HepG2 (cell line): Measurements from ENCODE around the gene ZDHHC18. TPM values are rescaled to one million over a fixed set of nuclear protein-coding genes. Genes with fewer than 3 reads are reported as not detected.

Experiments used
- ATAC-seq: fragments of 200-7000 bp; cut with Tn5 transposase; 3 replicates; pipeline ENCODE4 v1.9.1; 2020; ENCODE audit warnings: mild to moderate bottlenecking, moderate library complexity
- BruUV-seq: library from RNA; stranded (reverse); fragments of 400-500 nt; replicated peaks from 2 replicates; lab custom pipeline; 2021; lab: Mats Ljungman, UMichigan
- CTCF ChIA-PET: fragments of 300-600 bp; formaldehyde crosslinking; extraction: SDS; loops from one replicate; lab custom pipeline; 2021; ENCODE audit warnings: low total read pairs, inconsistent platforms, low intra/inter-chr PET ratio; lab: Yijun Ruan, JAX
- POLR2A ChIA-PET: fragments of 350-600 bp; sonication (Branson Sonifier 250); formaldehyde crosslinking; loops from one replicate; lab custom pipeline; 2020; ENCODE audit warnings: antibody characterized with exemption, inconsistent platforms; lab: Yijun Ruan, JAX
- DNase-seq: peaks from one replicate; pipeline ENCODE4 v3.0.0-alpha.2; 2015; ENCODE audit warnings: low spot score
- FAIRE-seq: peaks from 3 replicates; lab custom pipeline; 2011; peaks lifted over from hg19 to GRCh38; lab: Jason Lieb, UNC
- H2AFZ ChIP-seq: one replicate; pipeline ENCODE4 v1.6.1; 2011; ENCODE audit warnings: low read length, inconsistent platforms
- H3K27ac ChIP-seq: fragments of 300-600 bp; 3 replicates; pipeline ENCODE4 v1.8.0; 2011; ENCODE audit warnings: mixed run types, mild to moderate bottlenecking, mixed read lengths, low read length, inconsistent platforms; ENCODE audit not compliant: insufficient read depth; ENCODE audit errors: extremely low read length
- H3K27me3 ChIP-seq, 2 experiments: fragments of 200-600 bp in 1 of 2; 2 replicates in 1 of 2; 3 replicates in 1 of 2; pipeline versions ENCODE4 v1.6.0 to v1.8.0; 2011; ENCODE audit warnings: low read length in 2 of 2, mild to moderate bottlenecking in 2 of 2, moderate library complexity in 2 of 2, inconsistent platforms in 1 of 2; ENCODE audit not compliant: insufficient read depth in 2 of 2, control insufficient read depth in 1 of 2
- H3K36me3 ChIP-seq, 2 experiments: fragments of 200-600 bp in 1 of 2; replicated peaks in 1 of 2; 2 replicates in 1 of 2; 3 replicates in 1 of 2; pipeline versions ENCODE4 v1.5.1 to v1.8.0; 2011; ENCODE audit warnings: low read length in 2 of 2, inconsistent platforms in 1 of 2; ENCODE audit not compliant: insufficient read depth in 2 of 2, control insufficient read depth in 1 of 2
- H3K4me1 ChIP-seq: 2 replicates; pipeline ENCODE4 v1.5.1; 2012; ENCODE audit warnings: low read length, inconsistent platforms; ENCODE audit not compliant: insufficient read depth
- H3K4me2 ChIP-seq: 2 replicates; pipeline ENCODE4 v1.6.0; 2011; ENCODE audit warnings: low read depth, low read length, inconsistent platforms
- H3K4me3 ChIP-seq, 3 experiments: fragments of 200-600 bp in 1 of 3; sonication (generic), shearing (Covaris generic) in 1 of 3; replicated peaks in 1 of 3; 2 replicates each; pipeline ENCODE4 v1.5.1; 2011 to 2016; ENCODE audit warnings: low read length in 3 of 3, inconsistent platforms in 2 of 3, low read depth in 2 of 3, mild to moderate bottlenecking in 2 of 3, control low read depth in 1 of 3, mixed read lengths in 1 of 3; ENCODE audit not compliant: insufficient read depth in 1 of 3
- H3K79me2 ChIP-seq: one replicate; pipeline ENCODE4 v1.6.1; 2011; ENCODE audit warnings: low read length, inconsistent platforms; ENCODE audit not compliant: insufficient read depth
- H3K9ac ChIP-seq: 2 replicates; pipeline ENCODE4 v1.6.0; 2011; ENCODE audit warnings: mild to moderate bottlenecking, low read depth, low read length, inconsistent platforms; ENCODE audit not compliant: insufficient read depth
- H3K9me3 ChIP-seq: 2 replicates; pipeline ENCODE4 v1.5.1; 2012; ENCODE audit warnings: mild to moderate bottlenecking, low read length
- H4K20me1 ChIP-seq: 2 replicates; pipeline ENCODE4 v1.6.0; 2011; ENCODE audit warnings: inconsistent platforms, mild to moderate bottlenecking, low read length, moderate library complexity; ENCODE audit not compliant: insufficient read depth
- FOXA3 ChIP-seq: IDR thresholded peaks from 2 replicates; pipeline ENCODE4 v1.6.1; 2016; ENCODE audit warnings: missing genetic modification reagents, missing compliant biosample characterization
- HNRNPLL ChIP-seq: fragments of 200-400 bp; formaldehyde crosslinking; IDR thresholded peaks from 2 replicates; pipeline ENCODE4 v1.6.1; 2017; ENCODE audit warnings: mild to moderate bottlenecking, low read depth, low read length; ENCODE audit not compliant: poor library complexity, severe bottlenecking
- NAIF1 ChIP-seq: sonication (generic); formaldehyde crosslinking; IDR thresholded peaks from 2 replicates; pipeline ENCODE4 v1.5.0; 2020; ENCODE audit warnings: mild to moderate bottlenecking, missing genetic modification reagents, borderline replicate concordance
- SIN3B ChIP-seq: fragments of 150-350 bp; IDR thresholded peaks from 2 replicates; pipeline ENCODE4 v1.6.1; 2014; ENCODE audit warnings: low read length
- TCF12 ChIP-seq, 2 experiments: fragments of 450-650 bp in 1 of 2; sonication (generic) in 1 of 2; formaldehyde crosslinking in 1 of 2; IDR thresholded peaks; 2 replicates each; pipeline versions ENCODE4 v1.6.1 to v1.8.0; 2017 to 2022; ENCODE audit warnings: antibody characterized with exemption in 1 of 2, mild to moderate bottlenecking in 1 of 2, missing genetic modification reagents in 1 of 2, moderate library complexity in 1 of 2
- ZNF282 ChIP-seq: fragments of 450-650 bp; IDR thresholded peaks from 2 replicates; pipeline ENCODE4 v1.6.1; 2018; ENCODE audit not compliant: partially characterized antibody
- ZNF709 ChIP-seq: sonication (generic); formaldehyde crosslinking; IDR thresholded peaks from 2 replicates; pipeline ENCODE4 v1.5.0; 2020; ENCODE audit warnings: mild to moderate bottlenecking, missing genetic modification reagents
- WGBS: methylation state at CpG from one replicate; pipeline ENCODE4 v1.1.6; 2017; ENCODE audit warnings: low lambda C conversion rate; 5-methylcytosine and 5-hydroxymethylcytosine counted together
- in situ Hi-C: cut with HindIII; loops from 2 replicates; pipeline ENCODE4 v1.10.0; 2017; ENCODE audit warnings: low pct_unique_long_range_greater_than_20kb; ENCODE audit not compliant: extremely low pct_ligation_motif_present
- intact Hi-C: fragments of 100-400 bp; cut with micrococcal nuclease; formaldehyde crosslinking; loops from one replicate; pipeline ENCODE4 v1.10.0; 2022; ENCODE audit not compliant: unreplicated experiment
- polyA plus RNA-seq, 8 experiments: library from polyadenylated mRNA; depleted of rRNA in 3 of 8; stranded (reverse) in 7 of 8; unstranded in 1 of 8; fragments of >200 nt; fragmentation: Illumina TruSeq in 4 of 8; extraction: Trizol in 4 of 8; gene quantifications; 2 replicates each; pipeline versions ENCODE4 v1.2.1 to v1.2.3, GENCODE V29; 2011 to 2016; ENCODE audit warnings: low read depth in 4 of 8, missing spikeins in 1 of 8, mixed read lengths in 1 of 8; ENCODE audit not compliant: insufficient read depth in 1 of 8
- total RNA-seq, 5 experiments: library from RNA; depleted of rRNA; stranded (reverse); fragments of >200 nt; fragmentation: Illumina TruSeq; extraction: Trizol; gene quantifications; 2 replicates each; pipeline ENCODE4 v1.2.3, GENCODE V29; 2016; ENCODE audit warnings: low read depth in 1 of 5

ZDHHC18 gene
- total and polyA plus RNA-seq, 2 of the 13 experiments (the other 11 are each of a cell fraction or from before 2014, with no cell fraction given), result 13.2 to 35.3 TPM

DNA sequence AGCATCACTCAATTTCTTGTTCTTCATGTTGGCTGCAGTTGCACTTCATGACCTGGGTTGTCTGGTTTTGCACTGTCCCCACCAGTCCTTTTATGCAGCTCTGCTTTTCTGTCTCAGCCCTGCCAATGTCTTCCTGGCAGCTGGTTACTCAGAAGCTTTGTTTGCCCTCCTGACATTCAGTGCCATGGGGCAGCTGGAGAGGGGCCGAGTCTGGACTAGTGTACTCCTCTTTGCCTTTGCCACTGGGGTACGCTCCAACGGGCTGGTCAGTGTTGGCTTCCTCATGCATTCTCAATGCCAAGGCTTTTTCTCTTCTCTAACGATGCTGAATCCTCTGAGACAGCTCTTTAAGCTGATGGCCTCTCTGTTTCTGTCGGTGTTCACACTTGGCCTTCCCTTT, 32.1 kb upstream of the ZDHHC18 start (continued):
- TF ChIP-seq HNRNPLL, result no peak
- no peak for TF ChIP-seq NAIF1
- no peak for TF ChIP-seq FOXA3 (CRISPR knock-in tag)
- TF ChIP-seq, all 625 proteins: peak for 0

DNA sequence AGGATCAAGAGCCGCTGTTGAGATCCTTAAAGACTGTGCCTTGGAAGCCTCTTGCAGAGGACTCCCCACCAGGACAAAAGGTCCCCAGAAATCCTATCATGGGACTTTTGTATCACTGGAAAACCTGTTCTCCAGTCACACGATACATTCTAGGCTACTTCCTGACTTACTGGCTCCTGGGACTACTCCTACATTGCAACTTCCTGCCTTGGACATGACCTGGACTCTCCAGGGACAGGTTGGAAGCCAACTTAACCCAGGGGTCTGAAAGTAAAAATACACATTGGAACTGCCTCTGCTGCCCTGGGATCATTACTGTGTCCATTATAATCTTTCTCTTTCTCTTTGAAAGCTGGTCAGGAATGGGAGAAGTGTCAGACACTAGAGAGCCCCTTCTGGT, 28.9 kb upstream of the ZDHHC18 start:
- WGBS, result 100% methylated on average over 2 of the region's 2 CpGs
- Histone ChIP-seq H3K4me1 (peaks cover 14% of the 10 kb centered on the region; the same call in 1 of the 2 replicates), H4K20me1 (no peaks in the 10 kb centered on the region), H3K4me3 (no peak overlapping the region), H3K79me2 (no peaks in the 10 kb centered on the region), H3K27ac (no peak overlapping the region), H3K9ac (no peak overlapping the region), H3K4me2 (no peak overlapping the region), H3K27me3 (no peaks in the 10 kb centered on the region), H2AFZ (no peak overlapping the region), H3K9me3 (no peaks in the 10 kb centered on the region), H3K36me3 (peaks cover 0 to 19% of the 10 kb centered on the region in 2 experiments; a peak in 3 of 5 replicates)
- ChIA-PET CTCF (no interaction called here), POLR2A (no interaction called here)
- ATAC-seq, result no peak
- no peak for FAIRE-seq
- DNase-seq, result no peak
- in situ Hi-C loops (no loop called here), intact Hi-C loops (no loop called here)
- no TSS peak for BruUV-seq
- TF ChIP-seq SIN3B (no peak), TCF12 (IDR thresholded peaks at IDR 0.05) (no peak), TCF12 (CRISPR knock-in tag; IDR thresholded peaks at IDR 0.05) (no peak), ZNF282 (no peak), ZNF709 (no peak)
